WTC11 (cell line): ENCODE results near the gene KDM4C. TPM values are rescaled to one million over a fixed set of nuclear protein-coding genes. Genes with fewer than 3 reads are reported as not detected.

Experiments
- ATAC-seq: fragments of 200-7000 bp; cut with Tn5 transposase; 2 replicates; pipeline ENCODE4 v1.10.0; 2021; ENCODE audit warnings: mild to moderate bottlenecking, moderate library complexity
- CTCF ChIA-PET: fragments of 300-600 bp; sonication (Branson Sonifier 250); formaldehyde crosslinking; loops from one replicate; lab custom pipeline; 2021; ENCODE audit warnings: antibody characterized with exemption; lab: Charles Lee
- POLR2A ChIA-PET: fragments of 350-600 bp; sonication (Branson Sonifier 250); formaldehyde crosslinking; loops from one replicate; lab custom pipeline; 2021; ENCODE audit warnings: antibody characterized with exemption; lab: Charles Lee
- DNase-seq: peaks from one replicate; pipeline ENCODE4 v3.0.0; 2021; ENCODE audit warnings: low spot score
- H3K27ac Mint-ChIP-seq: 2 replicates; pipeline ENCODE4 v1.8.0; 2021; ENCODE audit warnings: mixed read lengths
- H3K27me3 Mint-ChIP-seq: 2 replicates; pipeline ENCODE4 v1.8.0; 2021; ENCODE audit warnings: low read depth, mild to moderate bottlenecking, moderate library complexity, mixed read lengths
- H3K36me3 Mint-ChIP-seq: 2 replicates; pipeline ENCODE4 v1.8.0; 2021; ENCODE audit warnings: mixed read lengths
- H3K4me1 Mint-ChIP-seq: 2 replicates; pipeline ENCODE4 v1.8.0; 2022; ENCODE audit warnings: mixed read lengths
- H3K4me3 Mint-ChIP-seq: 2 replicates; pipeline ENCODE4 v1.8.0; 2021; ENCODE audit warnings: mild to moderate bottlenecking, moderate library complexity, mixed read lengths
- H3K9me3 Mint-ChIP-seq: 2 replicates; pipeline ENCODE4 v1.8.0; 2021; ENCODE audit warnings: mixed read lengths
- AR ChIP-seq: fragments of 250-450 bp; sonication (Bioruptor Pico); IDR thresholded peaks from 2 replicates; pipeline ENCODE4 v1.9.0; 2021; ENCODE audit warnings: mild to moderate bottlenecking
- EMX1 ChIP-seq: fragments of 250-450 bp; sonication (Bioruptor Pico); IDR thresholded peaks from 2 replicates; pipeline ENCODE4 v1.8.0; 2021; ENCODE audit warnings: mild to moderate bottlenecking
- HMGXB4 ChIP-seq: sonication (generic); formaldehyde crosslinking; IDR thresholded peaks from 2 replicates; pipeline ENCODE4 v1.8.1; 2023; ENCODE audit warnings: mild to moderate bottlenecking, moderate library complexity, missing genetic modification reagents
- JUN ChIP-seq: sonication (generic); formaldehyde crosslinking; IDR thresholded peaks from 2 replicates; pipeline ENCODE4 v1.8.0; 2023; ENCODE audit warnings: mild to moderate bottlenecking, missing genetic modification reagents
- MAX ChIP-seq: sonication (generic); formaldehyde crosslinking; IDR thresholded peaks from 2 replicates; pipeline ENCODE4 v1.8.0; 2022; ENCODE audit warnings: mild to moderate bottlenecking, missing genetic modification reagents
- MLX ChIP-seq: sonication (generic); formaldehyde crosslinking; IDR thresholded peaks from 2 replicates; pipeline ENCODE4 v1.8.1; 2023; ENCODE audit warnings: mild to moderate bottlenecking, missing genetic modification reagents, moderate library complexity
- NFE2L1 ChIP-seq: sonication (generic); formaldehyde crosslinking; IDR thresholded peaks from 2 replicates; pipeline ENCODE4 v1.8.1; 2023; ENCODE audit warnings: missing genetic modification reagents
- NR1H2 ChIP-seq: sonication (generic); formaldehyde crosslinking; IDR thresholded peaks from 2 replicates; pipeline ENCODE4 v1.9.0; 2021; ENCODE audit warnings: mild to moderate bottlenecking, moderate library complexity, missing genetic modification reagents
- NR2C2 ChIP-seq: sonication (generic); formaldehyde crosslinking; IDR thresholded peaks from 2 replicates; pipeline ENCODE4 v1.8.0; 2022; ENCODE audit warnings: mild to moderate bottlenecking, missing genetic modification reagents
- PREB ChIP-seq: sonication (generic); formaldehyde crosslinking; IDR thresholded peaks from 2 replicates; pipeline ENCODE4 v1.8.1; 2022; ENCODE audit warnings: mild to moderate bottlenecking, missing genetic modification reagents, moderate library complexity, borderline replicate concordance
- RORB ChIP-seq: fragments of 250-450 bp; sonication (Bioruptor Pico); IDR thresholded peaks from 2 replicates; pipeline ENCODE4 v1.9.0; 2021; ENCODE audit warnings: mild to moderate bottlenecking
- SMAD3 ChIP-seq: sonication (generic); formaldehyde crosslinking; IDR thresholded peaks from 2 replicates; pipeline ENCODE4 v1.8.0; 2022; ENCODE audit warnings: missing genetic modification reagents, mild to moderate bottlenecking, borderline replicate concordance
- SOX15 ChIP-seq: fragments of 250-450 bp; sonication (Bioruptor Pico); IDR thresholded peaks from 2 replicates; pipeline ENCODE4 v1.9.0; 2021; ENCODE audit warnings: mild to moderate bottlenecking
- TCF7 ChIP-seq: sonication (generic); formaldehyde crosslinking; IDR thresholded peaks from 2 replicates; pipeline ENCODE4 v1.8.0; 2022; ENCODE audit warnings: mild to moderate bottlenecking, low read depth, missing genetic modification reagents, moderate library complexity
- TEAD1 ChIP-seq: sonication (generic); formaldehyde crosslinking; IDR thresholded peaks from 2 replicates; pipeline ENCODE4 v1.8.0; 2022; ENCODE audit warnings: mild to moderate bottlenecking, missing genetic modification reagents
- USF2 ChIP-seq: sonication (generic); formaldehyde crosslinking; IDR thresholded peaks from 2 replicates; pipeline ENCODE4 v1.8.1; 2023; ENCODE audit warnings: mild to moderate bottlenecking, missing genetic modification reagents, moderate library complexity
- ZBTB21 ChIP-seq: sonication (generic); formaldehyde crosslinking; IDR thresholded peaks from 2 replicates; pipeline ENCODE4 v1.8.1; 2023; ENCODE audit warnings: mild to moderate bottlenecking, missing genetic modification reagents, borderline replicate concordance
- ZNF121 ChIP-seq: sonication (generic); formaldehyde crosslinking; IDR thresholded peaks from 2 replicates; pipeline ENCODE4 v1.8.0; 2023; ENCODE audit warnings: missing genetic modification reagents
- ZNF138 ChIP-seq: sonication (generic); formaldehyde crosslinking; conservative IDR thresholded peaks from 2 replicates; pipeline ENCODE4 v1.8.1; 2022; ENCODE audit warnings: mild to moderate bottlenecking, moderate library complexity, missing genetic modification reagents
- ZNF317 ChIP-seq: sonication (generic); formaldehyde crosslinking; IDR thresholded peaks from 2 replicates; pipeline ENCODE4 v1.8.1; 2023; ENCODE audit warnings: low read depth, mild to moderate bottlenecking, moderate library complexity, missing genetic modification reagents, borderline replicate concordance
- ZNF416 ChIP-seq: fragments of 250-450 bp; sonication (Bioruptor Pico); IDR thresholded peaks from 2 replicates; pipeline ENCODE4 v1.9.0; 2021; ENCODE audit warnings: mild to moderate bottlenecking, inconsistent platforms
- ZSCAN18 ChIP-seq: fragments of 250-450 bp; sonication (Bioruptor Pico); IDR thresholded peaks from 2 replicates; pipeline ENCODE4 v2.1.2; 2022; ENCODE audit warnings: mild to moderate bottlenecking, moderate library complexity
- total RNA-seq: library from RNA; stranded (reverse); gene quantifications from 3 replicates; pipeline ENCODE4 v1.2.3, GENCODE V29; 2021

KDM4C gene
- total RNA-seq, 1 experiment from 2014 or later: 29.2 TPM

- H3K4me3 Mint-ChIP-seq: no peak overlapping the region
- CTCF ChIA-PET: interaction anchor here (1.4 kb wide), 1 partner anchor 159 kb away, joined by 6 read pairs; no protein-coding TSS in a partner anchor
- 0 out of 2 replicates have a peak, but pooled peaks cover 3% of the 10 kb centered on the region for H3K4me1 Mint-ChIP-seq
- H3K27me3 Mint-ChIP-seq: no peaks in the 10 kb centered on the region
- DNase-seq: no peak
- TF ChIP-seq ZNF416 (CRISPR knock-in tag) (no peak), ZNF121 (CRISPR knock-in tag) (no peak), NFE2L1 (no peak)
- POLR2A ChIA-PET: no interaction called here
- ATAC-seq: no peak
- H3K36me3 Mint-ChIP-seq: peaks cover 7% of the 10 kb centered on the region
- no peak overlapping the region for H3K27ac Mint-ChIP-seq
- H3K9me3 Mint-ChIP-seq: no peaks in the 10 kb centered on the region
Observed at GRCh38 chr9:6893350-6894131, 135.8 kb downstream of the KDM4C start.

- H3K36me3 Mint-ChIP-seq: peaks cover 7% of the 10 kb centered on the region
- ATAC-seq: no peak
- POLR2A ChIA-PET: no interaction called here
- TF ChIP-seq MLX (no peak), RORB (no peak), ZNF138 (CRISPR knock-in tag) (no peak), SOX15 (CRISPR knock-in tag) (no peak), NR1H2 (no peak)
- TF ChIP-seq, all 79 proteins: peak for 0
- Mint-ChIP-seq H3K4me3 (no peak overlapping the region), H3K4me1 (0 out of 2 replicates have a peak, but pooled peaks cover 3% of the 10 kb centered on the region), H3K27me3 (no peaks in the 10 kb centered on the region), H3K9me3 (no peaks in the 10 kb centered on the region), H3K27ac (no peak overlapping the region)
- no peak for DNase-seq
- CTCF ChIA-PET: no interaction called here
Observed at GRCh38 chr9:6894135-6894534, 136.4 kb downstream of the KDM4C start.

GRCh38 chr9:6895754-6896153 lies 138.0 kb downstream of the KDM4C start:
- ATAC-seq: no peak
- no peak for DNase-seq
- no peak overlapping the region for H3K27ac Mint-ChIP-seq
- H3K27me3 Mint-ChIP-seq: no peaks in the 10 kb centered on the region
- peaks cover 6% of the 10 kb centered on the region for H3K4me1 Mint-ChIP-seq
- TF ChIP-seq ZSCAN18 (no peak), EMX1 (CRISPR knock-in tag) (no peak), TCF7 (CRISPR knock-in tag) (no peak), MAX (CRISPR knock-in tag) (no peak), USF2 (CRISPR knock-in tag) (no peak), ZBTB21 (CRISPR knock-in tag) (no peak), PREB (CRISPR knock-in tag) (no peak), SMAD3 (no peak), JUN (CRISPR knock-in tag) (no peak), NR2C2 (no peak), HMGXB4 (CRISPR knock-in tag) (no peak), TEAD1 (CRISPR knock-in tag) (no peak), ZNF317 (CRISPR knock-in tag) (no peak), AR (CRISPR knock-in tag) (no peak)
- POLR2A ChIA-PET: no interaction called here
- H3K9me3 Mint-ChIP-seq: no peaks in the 10 kb centered on the region
- H3K36me3 Mint-ChIP-seq: peaks cover 7% of the 10 kb centered on the region
- no peak overlapping the region for H3K4me3 Mint-ChIP-seq
- CTCF ChIA-PET: no interaction called here
